Fibroblast of the conjunctiva (primary cell): ENCODE results near the gene PLA2G12B.
"Not testable (repeated sequence)": the region's sequence is repeated elsewhere in the genome, so short reads cannot be mapped to it uniquely, and the experiment has no call there.

ENCODE experiments used
- DNase-seq: peaks from one replicate; pipeline ENCODE4 v3.0.0-alpha.2; 2010; ENCODE audit warnings: low read depth

The PLA2G12B gene

GRCh38 chr10:72954596-72955554, at the start of gene PLA2G12B:
TSS of gene PLA2G12B (minus strand) at chr10:72954806. CDS start at chr10:72954685, 121 bp downstream.
- DNase-seq: no peak

- no peak for DNase-seq
Measured at GRCh38 chr10:73003822-73004221, 49.2 kb upstream of the PLA2G12B start.

- DNase-seq: no peak
Measured at GRCh38 chr10:73000973-73001372, 46.4 kb upstream of the PLA2G12B start.

- DNase-seq: no peak
Measured at GRCh38 chr10:72997099-72997498, 42.5 kb upstream of the PLA2G12B start.

- not testable (repeated sequence) for DNase-seq
Measured at GRCh38 chr10:72995459-72995858, 40.9 kb upstream of the PLA2G12B start.

- not testable (repeated sequence) for DNase-seq
Measured at GRCh38 chr10:72989771-72990170, 35.2 kb upstream of the PLA2G12B start.

- not testable (repeated sequence) for DNase-seq
Measured at GRCh38 chr10:72984618-72985017, 30.0 kb upstream of the PLA2G12B start.

- no peak for DNase-seq
Measured at GRCh38 chr10:72981882-72982529, 27.4 kb upstream of the PLA2G12B start.

GRCh38 chr10:72981028-72981881, 26.6 kb upstream of the PLA2G12B start:
- no peak for DNase-seq

- DNase-seq: no peak
Measured at GRCh38 chr10:72980348-72980747, 25.7 kb upstream of the PLA2G12B start.

- DNase-seq: no peak
Measured at GRCh38 chr10:72979709-72980108, 25.1 kb upstream of the PLA2G12B start.

- no peak for DNase-seq
Measured at GRCh38 chr10:72976886-72977285, 22.3 kb upstream of the PLA2G12B start.

GRCh38 chr10:72956001-72956400, 1.4 kb upstream of the PLA2G12B start:
- no peak for DNase-seq

- no peak for DNase-seq
Measured at GRCh38 chr10:72954230-72954595, 393 bp downstream of the PLA2G12B start.

GRCh38 chr10:72953687-72954086, 919 bp downstream of the PLA2G12B start:
- DNase-seq: no peak

- DNase-seq: no peak
Measured at GRCh38 chr10:72952642-72953158, 1.9 kb downstream of the PLA2G12B start.

GRCh38 chr10:72952189-72952588, 2.4 kb downstream of the PLA2G12B start:
- DNase-seq: no peak

- no peak for DNase-seq
Measured at GRCh38 chr10:72951760-72952159, 2.8 kb downstream of the PLA2G12B start.

GRCh38 chr10:72948762-72949161, 5.8 kb downstream of the PLA2G12B start:
- no peak for DNase-seq

GRCh38 chr10:72946963-72947362, 7.6 kb downstream of the PLA2G12B start:
- DNase-seq: no peak

GRCh38 chr10:72943498-72944234, 10.9 kb downstream of the PLA2G12B start:
- no peak for DNase-seq
